ENCODE results near the gene FRRS1. TPM values are rescaled to one million over a fixed set of nuclear protein-coding genes. Genes with fewer than 3 reads are reported as not detected.

Gene FRRS1
- total RNA-seq, 1 experiment from 2014 or later, result 7.2 TPM

GRCh38 chr1:99677416-99677815, 89.0 kb downstream of the FRRS1 start:
- BruUV-seq (replicated peaks), result no TSS peak
- Mint-ChIP-seq H3K4me3 (ENCODE audit: unreplicated experiment) (no peak overlapping the region), H3K36me3 (ENCODE audit: insufficient read depth, unreplicated experiment) (peaks cover 3% of the 10 kb centered on the region), H3K27me3 (ENCODE audit: insufficient read depth, unreplicated experiment) (no peaks in the 10 kb centered on the region), H3K27ac (ENCODE audit: low read depth, unreplicated experiment) (no peak overlapping the region), H3K4me1 (ENCODE audit: insufficient read depth, unreplicated experiment) (peaks cover 3% of the 10 kb centered on the region), H3K9me3 (ENCODE audit: unreplicated experiment) (no peaks in the 10 kb centered on the region)
- DNase-seq (ENCODE audit: unreplicated experiment), result no peak
- TF ChIP-seq, protein P1, sequence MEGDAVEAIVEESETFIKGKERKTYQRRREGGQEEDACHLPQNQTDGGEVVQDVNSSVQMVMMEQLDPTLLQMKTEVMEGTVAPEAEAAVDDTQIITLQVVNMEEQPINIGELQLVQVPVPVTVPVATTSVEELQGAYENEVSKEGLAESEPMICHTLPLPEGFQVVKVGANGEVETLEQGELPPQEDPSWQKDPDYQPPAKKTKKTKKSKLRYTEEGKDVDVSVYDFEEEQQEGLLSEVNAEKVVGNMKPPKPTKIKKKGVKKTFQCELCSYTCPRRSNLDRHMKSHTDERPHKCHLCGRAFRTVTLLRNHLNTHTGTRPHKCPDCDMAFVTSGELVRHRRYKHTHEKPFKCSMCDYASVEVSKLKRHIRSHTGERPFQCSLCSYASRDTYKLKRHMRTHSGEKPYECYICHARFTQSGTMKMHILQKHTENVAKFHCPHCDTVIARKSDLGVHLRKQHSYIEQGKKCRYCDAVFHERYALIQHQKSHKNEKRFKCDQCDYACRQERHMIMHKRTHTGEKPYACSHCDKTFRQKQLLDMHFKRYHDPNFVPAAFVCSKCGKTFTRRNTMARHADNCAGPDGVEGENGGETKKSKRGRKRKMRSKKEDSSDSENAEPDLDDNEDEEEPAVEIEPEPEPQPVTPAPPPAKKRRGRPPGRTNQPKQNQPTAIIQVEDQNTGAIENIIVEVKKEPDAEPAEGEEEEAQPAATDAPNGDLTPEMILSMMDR (IDR thresholded peaks at IDR 0.05; ENCODE audit: unreplicated experiment), result no peak
- ChIA-PET CTCF (no interaction called here), POLR2A (interaction anchor here (1.0 kb wide), 1 partner anchor 182 kb away, joined by 3 read pairs; no protein-coding TSS in a partner anchor)
- intact Hi-C loops (cut with micrococcal nuclease), result no loop called here

- ChIA-PET POLR2A (no interaction called here), CTCF (no interaction called here)
- Mint-ChIP-seq H3K36me3 (ENCODE audit: insufficient read depth, unreplicated experiment) (no peaks in the 10 kb centered on the region), H3K9me3 (ENCODE audit: unreplicated experiment) (no peaks in the 10 kb centered on the region), H3K27me3 (ENCODE audit: insufficient read depth, unreplicated experiment) (no peaks in the 10 kb centered on the region), H3K4me3 (ENCODE audit: unreplicated experiment) (no peak overlapping the region), H3K4me1 (ENCODE audit: insufficient read depth, unreplicated experiment) (no peaks in the 10 kb centered on the region), H3K27ac (ENCODE audit: low read depth, unreplicated experiment) (no peak overlapping the region)
- DNase-seq (ENCODE audit: unreplicated experiment), result no peak
- no TSS peak for BruUV-seq (replicated peaks)
- TF ChIP-seq, protein P1 (IDR thresholded peaks at IDR 0.05; ENCODE audit: unreplicated experiment), result no peak
- intact Hi-C loops (cut with micrococcal nuclease), result no loop called here
Measured at GRCh38 chr1:99676876-99677275, 89.6 kb downstream of the FRRS1 start.

- H3K27ac Mint-ChIP-seq (ENCODE audit: low read depth, unreplicated experiment), result no peak overlapping the region
- intact Hi-C loops (cut with micrococcal nuclease), result no loop called here
- TF ChIP-seq, protein P1 (IDR thresholded peaks at IDR 0.05; ENCODE audit: unreplicated experiment), result no peak
- no peaks in the 10 kb centered on the region for H3K36me3 Mint-ChIP-seq (ENCODE audit: insufficient read depth, unreplicated experiment)
- no peak overlapping the region for H3K4me3 Mint-ChIP-seq (ENCODE audit: unreplicated experiment)
- H3K4me1 Mint-ChIP-seq (ENCODE audit: insufficient read depth, unreplicated experiment), result no peaks in the 10 kb centered on the region
- ChIA-PET CTCF (no interaction called here), POLR2A (no interaction called here)
- H3K27me3 Mint-ChIP-seq (ENCODE audit: insufficient read depth, unreplicated experiment), result no peaks in the 10 kb centered on the region
- BruUV-seq (replicated peaks), result no TSS peak
- DNase-seq (ENCODE audit: unreplicated experiment), result no peak
- no peaks in the 10 kb centered on the region for H3K9me3 Mint-ChIP-seq (ENCODE audit: unreplicated experiment)
Measured at GRCh38 chr1:99675994-99676393, 90.4 kb downstream of the FRRS1 start.

DNA sequence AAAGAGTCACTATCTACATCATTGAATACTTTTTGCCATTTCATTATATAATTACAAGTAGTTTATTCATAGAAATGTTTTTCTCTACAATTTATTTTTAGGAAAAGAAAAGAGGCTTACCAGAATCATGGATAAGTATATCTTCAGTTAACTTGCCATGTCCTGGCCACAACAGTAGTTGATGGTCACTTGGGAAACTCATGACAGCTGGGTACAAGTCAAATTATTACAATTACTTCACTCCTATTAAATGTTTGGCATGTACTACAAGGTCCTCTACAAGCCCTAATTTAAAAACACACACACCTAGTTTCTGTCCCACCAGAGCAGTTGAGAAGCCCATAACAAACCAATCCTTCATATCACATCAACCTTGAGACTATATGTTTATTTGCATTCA, 91.1 kb downstream of the FRRS1 start:
- POLR2A ChIA-PET, result no interaction called here
- H3K36me3 Mint-ChIP-seq (ENCODE audit: insufficient read depth, unreplicated experiment), result no peaks in the 10 kb centered on the region
- no peak overlapping the region for H3K4me3 Mint-ChIP-seq (ENCODE audit: unreplicated experiment)
- H3K9me3 Mint-ChIP-seq (ENCODE audit: unreplicated experiment), result no peaks in the 10 kb centered on the region
- no peaks in the 10 kb centered on the region for H3K4me1 Mint-ChIP-seq (ENCODE audit: insufficient read depth, unreplicated experiment)
- CTCF ChIA-PET, result no interaction called here
- no peak for DNase-seq (ENCODE audit: unreplicated experiment)
- TF ChIP-seq, protein P1 (IDR thresholded peaks at IDR 0.05; ENCODE audit: unreplicated experiment), result no peak
- no peak overlapping the region for H3K27ac Mint-ChIP-seq (ENCODE audit: low read depth, unreplicated experiment)
- no TSS peak for BruUV-seq (replicated peaks)
- H3K27me3 Mint-ChIP-seq (ENCODE audit: insufficient read depth, unreplicated experiment), result no peaks in the 10 kb centered on the region
- intact Hi-C loops (cut with micrococcal nuclease), result no loop called here
